ENCODE measurements around the gene CADM4. TPM values are rescaled to one million over a fixed set of nuclear protein-coding genes. Genes with fewer than 3 reads are reported as not detected.

CADM4 gene
- total and polyA plus RNA-seq, 10 of the 15 experiments (the other 5 are each of a cell fraction or from before 2014, with no cell fraction given), result 0.04 to 0.12 (median 0.08) TPM; not detected in 5

DNA sequence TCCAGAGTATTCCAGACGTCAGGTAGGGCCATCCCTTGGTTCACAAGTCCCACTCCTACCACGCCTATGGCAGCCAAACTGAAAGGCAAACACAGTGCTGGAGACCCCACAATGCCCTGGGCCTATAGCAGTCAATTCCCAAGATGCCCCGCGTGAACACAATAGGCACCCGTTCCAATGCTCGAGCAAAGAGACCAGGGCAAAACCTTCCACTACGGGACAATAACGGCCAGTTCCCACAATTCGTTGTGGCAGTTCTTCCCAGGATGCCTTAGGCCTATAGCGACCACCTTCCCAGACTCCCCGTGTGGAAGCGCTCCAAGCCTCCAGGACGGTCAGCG lies 20.8 kb downstream of the CADM4 start:
- peak overlapping the region; percentile 82 for H3K4me3 ChIP-seq
- TSS peak; percentile 86 for BruUV-seq (replicated peaks)
- peaks cover 6% of the 10 kb centered on the region; the same call in 1 of the 2 replicates for H3K4me1 ChIP-seq (ENCODE audit: control insufficient read depth, insufficient read depth, low read length)
- ChIA-PET SMC1A (ENCODE audit: uncharacterized antibody, unreplicated experiment) (interaction anchor here (1.0 to 1.6 kb wide), 2 partner anchors 23 to 316 kb away, joined by 3 to 4 read pairs; partner anchors contain the start of genes IRGQ, ZNF45 and ZNF576), CTCF (interaction anchor here (0.7 to 0.9 kb wide), 2 partner anchors 24 to 190 kb away, joined by 3 to 4 read pairs; no protein-coding TSS in a partner anchor), POLR2A (interaction anchor here (0.7 kb wide), 2 partner anchors 19 to 34 kb away, joined by 3 to 11 read pairs; no protein-coding TSS in a partner anchor), RAD21 (ENCODE audit: unreplicated experiment) (no interaction called here)
- H4K20me1 ChIP-seq (ENCODE audit: control insufficient read depth, insufficient read depth), result no peaks in the 10 kb centered on the region
- in situ Hi-C loops (cut with MboI), result no loop called here
- H3K4me2 ChIP-seq (ENCODE audit: control insufficient read depth, insufficient read depth), result peak overlapping the region; percentile 99
- peak overlapping the region; percentile 85 for H3K9ac ChIP-seq (ENCODE audit: control insufficient read depth, insufficient read depth, low read length)
- peak; percentile 30 for DNase-seq (ENCODE audit: low read depth, low spot score)
- intact Hi-C loops (cut with micrococcal nuclease; ENCODE audit: unreplicated experiment), result loop anchor here (1.0 kb wide), 1 partner anchor 44 kb away; the partner anchor contains the start of genes PINLYP and XRCC1
- no peaks in the 10 kb centered on the region for H3K36me3 ChIP-seq (ENCODE audit: control insufficient read depth in 2 of 2, insufficient read depth in 2 of 2, low read length in 1 of 2)
- peak overlapping the region; percentile 77 for H2AFZ ChIP-seq (ENCODE audit: control insufficient read depth, low read depth, low read length)
- no peaks in the 10 kb centered on the region for H3K9me3 ChIP-seq (replicated peaks; ENCODE audit: control insufficient read depth, insufficient read depth, low read length)
- H3K79me2 ChIP-seq (ENCODE audit: control insufficient read depth, insufficient read depth, low read length), result peaks cover 18% of the 10 kb centered on the region
- WGBS (ENCODE audit: insufficient coverage, insufficient replicate concordance, low lambda C conversion rate, missing lambda C conversion rate), result under 1% methylated on average over 14 of the region's 14 CpGs
- peak overlapping the region; percentile 77 for H3K27ac ChIP-seq (ENCODE audit: control insufficient read depth, insufficient read depth)
- no peaks in the 10 kb centered on the region for H3K27me3 ChIP-seq (replicated peaks in 1 of 2; ENCODE audit: control insufficient read depth in 2 of 2, insufficient read depth in 2 of 2, low read length in 1 of 2)
- no peak for FAIRE-seq
- TF ChIP-seq SIN3A (IDR thresholded peaks at IDR 0.05; ENCODE audit: low read depth, low read length), result peak; percentile 54; the same call in 1 of the 2 replicates
- TF ChIP-seq STAT1 (conservative IDR thresholded peaks at IDR 0.05), result no peak
- TF ChIP-seq IKZF2 (IDR thresholded peaks at IDR 0.05), result peak; percentile 50 to 63; a peak in 3 of 4 replicates
- peak; percentile 27; the same call in 1 of the 2 replicates for TF ChIP-seq HDGF (IDR thresholded peaks at IDR 0.05)
- TF ChIP-seq JUND (IDR thresholded peaks at IDR 0.05; ENCODE audit: low read depth, low read length), result no peak
- TF ChIP-seq YY1 (IDR thresholded peaks at IDR 0.05; ENCODE audit: low read depth, low read length), result peak; percentile 8; the same call in 1 of the 2 replicates
- TF ChIP-seq MYC (IDR thresholded peaks at IDR 0.05; ENCODE audit: insufficient read depth, insufficient read length, insufficient replicate concordance, low read length, severe bottlenecking), result no peak
- TF ChIP-seq, protein P1, sequence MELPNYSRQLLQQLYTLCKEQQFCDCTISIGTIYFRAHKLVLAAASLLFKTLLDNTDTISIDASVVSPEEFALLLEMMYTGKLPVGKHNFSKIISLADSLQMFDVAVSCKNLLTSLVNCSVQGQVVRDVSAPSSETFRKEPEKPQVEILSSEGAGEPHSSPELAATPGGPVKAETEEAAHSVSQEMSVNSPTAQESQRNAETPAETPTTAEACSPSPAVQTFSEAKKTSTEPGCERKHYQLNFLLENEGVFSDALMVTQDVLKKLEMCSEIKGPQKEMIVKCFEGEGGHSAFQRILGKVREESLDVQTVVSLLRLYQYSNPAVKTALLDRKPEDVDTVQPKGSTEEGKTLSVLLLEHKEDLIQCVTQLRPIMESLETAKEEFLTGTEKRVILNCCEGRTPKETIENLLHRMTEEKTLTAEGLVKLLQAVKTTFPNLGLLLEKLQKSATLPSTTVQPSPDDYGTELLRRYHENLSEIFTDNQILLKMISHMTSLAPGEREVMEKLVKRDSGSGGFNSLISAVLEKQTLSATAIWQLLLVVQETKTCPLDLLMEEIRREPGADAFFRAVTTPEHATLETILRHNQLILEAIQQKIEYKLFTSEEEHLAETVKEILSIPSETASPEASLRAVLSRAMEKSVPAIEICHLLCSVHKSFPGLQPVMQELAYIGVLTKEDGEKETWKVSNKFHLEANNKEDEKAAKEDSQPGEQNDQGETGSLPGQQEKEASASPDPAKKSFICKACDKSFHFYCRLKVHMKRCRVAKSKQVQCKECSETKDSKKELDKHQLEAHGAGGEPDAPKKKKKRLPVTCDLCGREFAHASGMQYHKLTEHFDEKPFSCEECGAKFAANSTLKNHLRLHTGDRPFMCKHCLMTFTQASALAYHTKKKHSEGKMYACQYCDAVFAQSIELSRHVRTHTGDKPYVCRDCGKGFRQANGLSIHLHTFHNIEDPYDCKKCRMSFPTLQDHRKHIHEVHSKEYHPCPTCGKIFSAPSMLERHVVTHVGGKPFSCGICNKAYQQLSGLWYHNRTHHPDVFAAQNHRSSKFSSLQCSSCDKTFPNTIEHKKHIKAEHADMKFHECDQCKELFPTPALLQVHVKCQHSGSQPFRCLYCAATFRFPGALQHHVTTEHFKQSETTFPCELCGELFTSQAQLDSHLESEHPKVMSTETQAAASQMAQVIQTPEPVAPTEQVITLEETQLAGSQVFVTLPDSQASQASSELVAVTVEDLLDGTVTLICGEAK (IDR thresholded peaks at IDR 0.05; ENCODE audit: borderline replicate concordance), result peak; percentile 60; the same call in 1 of the 2 replicates
- TF ChIP-seq, protein P2, sequence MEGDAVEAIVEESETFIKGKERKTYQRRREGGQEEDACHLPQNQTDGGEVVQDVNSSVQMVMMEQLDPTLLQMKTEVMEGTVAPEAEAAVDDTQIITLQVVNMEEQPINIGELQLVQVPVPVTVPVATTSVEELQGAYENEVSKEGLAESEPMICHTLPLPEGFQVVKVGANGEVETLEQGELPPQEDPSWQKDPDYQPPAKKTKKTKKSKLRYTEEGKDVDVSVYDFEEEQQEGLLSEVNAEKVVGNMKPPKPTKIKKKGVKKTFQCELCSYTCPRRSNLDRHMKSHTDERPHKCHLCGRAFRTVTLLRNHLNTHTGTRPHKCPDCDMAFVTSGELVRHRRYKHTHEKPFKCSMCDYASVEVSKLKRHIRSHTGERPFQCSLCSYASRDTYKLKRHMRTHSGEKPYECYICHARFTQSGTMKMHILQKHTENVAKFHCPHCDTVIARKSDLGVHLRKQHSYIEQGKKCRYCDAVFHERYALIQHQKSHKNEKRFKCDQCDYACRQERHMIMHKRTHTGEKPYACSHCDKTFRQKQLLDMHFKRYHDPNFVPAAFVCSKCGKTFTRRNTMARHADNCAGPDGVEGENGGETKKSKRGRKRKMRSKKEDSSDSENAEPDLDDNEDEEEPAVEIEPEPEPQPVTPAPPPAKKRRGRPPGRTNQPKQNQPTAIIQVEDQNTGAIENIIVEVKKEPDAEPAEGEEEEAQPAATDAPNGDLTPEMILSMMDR (IDR thresholded peaks at IDR 0.05 in 2 of 3, conservative IDR thresholded peaks at IDR 0.05 in 1 of 3; ENCODE audit: control insufficient read depth in 2 of 3, extremely low read depth in 1 of 3, insufficient read depth in 1 of 3, low read depth in 3 of 3, low read length in 3 of 3), result no peak
- no peak for TF ChIP-seq IRF4 (IDR thresholded peaks at IDR 0.05; ENCODE audit: low read depth, low read length)
- TF ChIP-seq, protein P3, sequence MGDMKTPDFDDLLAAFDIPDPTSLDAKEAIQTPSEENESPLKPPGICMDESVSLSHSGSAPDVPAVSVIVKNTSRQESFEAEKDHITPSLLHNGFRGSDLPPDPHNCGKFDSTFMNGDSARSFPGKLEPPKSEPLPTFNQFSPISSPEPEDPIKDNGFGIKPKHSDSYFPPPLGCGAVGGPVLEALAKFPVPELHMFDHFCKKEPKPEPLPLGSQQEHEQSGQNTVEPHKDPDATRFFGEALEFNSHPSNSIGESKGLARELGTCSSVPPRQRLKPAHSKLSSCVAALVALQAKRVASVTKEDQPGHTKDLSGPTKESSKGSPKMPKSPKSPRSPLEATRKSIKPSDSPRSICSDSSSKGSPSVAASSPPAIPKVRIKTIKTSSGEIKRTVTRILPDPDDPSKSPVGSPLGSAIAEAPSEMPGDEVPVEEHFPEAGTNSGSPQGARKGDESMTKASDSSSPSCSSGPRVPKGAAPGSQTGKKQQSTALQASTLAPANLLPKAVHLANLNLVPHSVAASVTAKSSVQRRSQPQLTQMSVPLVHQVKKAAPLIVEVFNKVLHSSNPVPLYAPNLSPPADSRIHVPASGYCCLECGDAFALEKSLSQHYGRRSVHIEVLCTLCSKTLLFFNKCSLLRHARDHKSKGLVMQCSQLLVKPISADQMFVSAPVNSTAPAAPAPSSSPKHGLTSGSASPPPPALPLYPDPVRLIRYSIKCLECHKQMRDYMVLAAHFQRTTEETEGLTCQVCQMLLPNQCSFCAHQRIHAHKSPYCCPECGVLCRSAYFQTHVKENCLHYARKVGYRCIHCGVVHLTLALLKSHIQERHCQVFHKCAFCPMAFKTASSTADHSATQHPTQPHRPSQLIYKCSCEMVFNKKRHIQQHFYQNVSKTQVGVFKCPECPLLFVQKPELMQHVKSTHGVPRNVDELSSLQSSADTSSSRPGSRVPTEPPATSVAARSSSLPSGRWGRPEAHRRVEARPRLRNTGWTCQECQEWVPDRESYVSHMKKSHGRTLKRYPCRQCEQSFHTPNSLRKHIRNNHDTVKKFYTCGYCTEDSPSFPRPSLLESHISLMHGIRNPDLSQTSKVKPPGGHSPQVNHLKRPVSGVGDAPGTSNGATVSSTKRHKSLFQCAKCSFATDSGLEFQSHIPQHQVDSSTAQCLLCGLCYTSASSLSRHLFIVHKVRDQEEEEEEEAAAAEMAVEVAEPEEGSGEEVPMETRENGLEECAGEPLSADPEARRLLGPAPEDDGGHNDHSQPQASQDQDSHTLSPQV (IDR thresholded peaks at IDR 0.05), result no peak
- peak; percentile 36; the same call in 1 of the 2 replicates for TF ChIP-seq MTA2 (IDR thresholded peaks at IDR 0.05; ENCODE audit: low read depth)
- ATAC-seq, result peak; percentile 81
